ENCODE results near the gene EPHA7. TPM values are rescaled to one million over a fixed set of nuclear protein-coding genes. Genes with fewer than 3 reads are reported as not detected.

The EPHA7 gene
- total and polyA plus RNA-seq, 4 donors, result under 0.01 to 0.37 (median 0.01) TPM; not detected in 1

- H3K27me3 ChIP-seq (ENCODE audit: control insufficient read depth in 4 of 4, insufficient read depth in 4 of 4, low read length in 3 of 4), result no peaks in the 10 kb centered on the region
- no peak overlapping the region for H3K4me3 ChIP-seq (ENCODE audit: low read depth in 1 of 3, low read length in 3 of 3)
- TF ChIP-seq GABPA (IDR thresholded peaks at IDR 0.05 in 1 of 2, conservative IDR thresholded peaks at IDR 0.05 in 1 of 2) (no peak), MAX (IDR thresholded peaks at IDR 0.05) (no peak), TAF1 (conservative IDR thresholded peaks at IDR 0.05) (no peak), REST (IDR thresholded peaks at IDR 0.05) (no peak), EGR1 (IDR thresholded peaks at IDR 0.05; ENCODE audit: low read depth in 2 of 2) (no peak), ATF3 (IDR thresholded peaks at IDR 0.05) (no peak), RAD21 (IDR thresholded peaks at IDR 0.05) (no peak), ZBTB33 (IDR thresholded peaks at IDR 0.05) (no peak), JUND (IDR thresholded peaks at IDR 0.05) (no peak), HNF4G (IDR thresholded peaks at IDR 0.05) (no peak), SP1 (IDR thresholded peaks at IDR 0.05) (no peak), FOXA2 (IDR thresholded peaks at IDR 0.05) (no peak), FOXA1 (IDR thresholded peaks at IDR 0.05) (no peak)
- peaks cover 0 to 5% (median 0%) of the 10 kb centered on the region in 4 donors for H3K9me3 ChIP-seq (ENCODE audit: control insufficient read depth in 4 of 4, low read length in 3 of 4)
- no peak overlapping the region for H3K27ac ChIP-seq (ENCODE audit: low read depth in 1 of 2, low read length in 2 of 2)
- H3K9ac ChIP-seq (ENCODE audit: low read depth in 1 of 2, low read length in 2 of 2), result no peak overlapping the region
- DNase-seq (ENCODE audit: low spot score), result no peak
- H3K4me1 ChIP-seq (ENCODE audit: control insufficient read depth in 4 of 4, insufficient read depth in 4 of 4, low read length in 3 of 4), result no peaks in the 10 kb centered on the region
- no peaks in the 10 kb centered on the region for H3K36me3 ChIP-seq (ENCODE audit: control insufficient read depth in 4 of 4, insufficient read depth in 3 of 4, low read depth in 1 of 4, low read length in 3 of 4)
- 76% methylated on average over 1 of the region's 1 CpG for WGBS
These were observed 66.8 kb downstream of the EPHA7 start for GRCh38 chr6:93352604-93353003.

- no peaks in the 10 kb centered on the region for H3K27me3 ChIP-seq (ENCODE audit: control insufficient read depth in 4 of 4, insufficient read depth in 4 of 4, low read length in 3 of 4)
- 79% methylated on average over 3 of the region's 3 CpGs for WGBS
- H3K9me3 ChIP-seq (ENCODE audit: control insufficient read depth in 4 of 4, low read length in 3 of 4), result peaks cover 0 to 5% (median 0%) of the 10 kb centered on the region in 4 donors
- no peak for DNase-seq (ENCODE audit: low spot score)
- no peaks in the 10 kb centered on the region for H3K36me3 ChIP-seq (ENCODE audit: control insufficient read depth in 4 of 4, insufficient read depth in 3 of 4, low read depth in 1 of 4, low read length in 3 of 4)
- H3K27ac ChIP-seq (ENCODE audit: low read depth in 1 of 2, low read length in 2 of 2), result no peak overlapping the region
- TF ChIP-seq HNF4A (conservative IDR thresholded peaks at IDR 0.05) (no peak), ATF3 (IDR thresholded peaks at IDR 0.05) (no peak), NR2F2 (IDR thresholded peaks at IDR 0.05) (no peak), HNF4G (IDR thresholded peaks at IDR 0.05) (no peak), RAD21 (IDR thresholded peaks at IDR 0.05) (no peak), MAX (IDR thresholded peaks at IDR 0.05) (no peak), FOXA1 (IDR thresholded peaks at IDR 0.05) (no peak), RXRA (IDR thresholded peaks at IDR 0.05) (no peak), TAF1 (conservative IDR thresholded peaks at IDR 0.05) (no peak)
- H3K4me1 ChIP-seq (ENCODE audit: control insufficient read depth in 4 of 4, insufficient read depth in 4 of 4, low read length in 3 of 4), result no peaks in the 10 kb centered on the region
- no peak overlapping the region for H3K9ac ChIP-seq (ENCODE audit: low read depth in 1 of 2, low read length in 2 of 2)
- H3K4me3 ChIP-seq (ENCODE audit: low read depth in 1 of 3, low read length in 3 of 3), result no peak overlapping the region
These were observed 68.1 kb downstream of the EPHA7 start for GRCh38 chr6:93351222-93351621.

Data from liver (tissue), 9 donors.